HEK293T (cell line): ENCODE results near the gene EVC2.

Experiments
- ARNT ChIP-seq: fragments of 450-650 bp; IDR thresholded peaks from 2 replicates; pipeline ENCODE4 v1.6.1; 2017; ENCODE audit warnings: mild to moderate bottlenecking
- FOXA1 ChIP-seq: fragments of 450-650 bp; IDR thresholded peaks from 2 replicates; pipeline ENCODE4 v1.6.1; 2016; ENCODE audit warnings: mild to moderate bottlenecking
- FOXM1 ChIP-seq: fragments of 450-650 bp; IDR thresholded peaks from 2 replicates; pipeline ENCODE4 v1.6.1; 2017; ENCODE audit warnings: mild to moderate bottlenecking, borderline replicate concordance
- SP1 ChIP-seq: fragments of 450-650 bp; IDR thresholded peaks from 2 replicates; pipeline ENCODE4 v1.6.1; 2017
- TARDBP ChIP-seq: fragments of 450-650 bp; IDR thresholded peaks from 2 replicates; pipeline ENCODE4 v1.6.1; 2016

GRCh38 chr4:5654791-5655190 is 53.6 kb downstream of the EVC2 start:
- TF ChIP-seq SP1 (no peak), FOXA1 (no peak), TARDBP (no peak), ARNT (no peak), FOXM1 (no peak)
